Keratinocyte (primary cell): ENCODE data around the gene BABAM2. TPM values are rescaled to one million over a fixed set of nuclear protein-coding genes. Genes with fewer than 3 reads are reported as not detected.

Experiments
- DNase-seq: peaks from one replicate; pipeline ENCODE4 v3.0.0-alpha.2; 2011; ENCODE audit warnings: low read depth, missing footprints, low spot score
- FAIRE-seq: peaks from 2 replicates; lab custom pipeline; 2011; peaks lifted over from hg19 to GRCh38; lab: Jason Lieb, UNC
- H2AFZ ChIP-seq: 2 replicates; pipeline ENCODE4 v1.6.0; 2012; ENCODE audit warnings: low read length, control low read depth, inconsistent platforms; ENCODE audit not compliant: control insufficient read depth
- H3K27ac ChIP-seq: 2 replicates; pipeline ENCODE4 v1.5.1; 2011; ENCODE audit warnings: low read length; ENCODE audit not compliant: control insufficient read depth, insufficient read depth
- H3K27me3 ChIP-seq: 3 replicates; pipeline ENCODE4 v1.6.0; 2011; ENCODE audit warnings: low read length; ENCODE audit not compliant: control insufficient read depth, insufficient read depth; ENCODE audit errors: extremely low read depth
- H3K36me3 ChIP-seq, 2 experiments: 2 replicates in 1 of 2; 3 replicates in 1 of 2; pipeline ENCODE4 v1.5.1; 2011; ENCODE audit warnings: low read length in 2 of 2, mild to moderate bottlenecking in 1 of 2; ENCODE audit not compliant: control insufficient read depth in 2 of 2, insufficient read depth in 2 of 2; ENCODE audit errors: extremely low read depth in 1 of 2
- H3K4me1 ChIP-seq: 3 replicates; pipeline ENCODE4 v1.5.1; 2011; ENCODE audit warnings: low read length; ENCODE audit not compliant: control insufficient read depth, insufficient read depth; ENCODE audit errors: extremely low read depth
- H3K4me2 ChIP-seq: 3 replicates; pipeline ENCODE4 v1.6.0; 2011; ENCODE audit warnings: low read depth, low read length; ENCODE audit not compliant: control insufficient read depth, insufficient read depth; ENCODE audit errors: extremely low read depth
- H3K4me3 ChIP-seq, 3 experiments: fragments of 200-600 bp in 1 of 3; sonication (generic) in 1 of 3; 2 replicates in 2 of 3; 3 replicates in 1 of 3; pipeline ENCODE4 v1.5.1; 2011 to 2016; ENCODE audit warnings: low read length in 3 of 3, mild to moderate bottlenecking in 3 of 3, control low read depth in 2 of 3, inconsistent platforms in 1 of 3, low read depth in 1 of 3, mixed read lengths in 1 of 3, mixed run types in 1 of 3, moderate library complexity in 1 of 3; ENCODE audit not compliant: control insufficient read depth in 2 of 3, insufficient read depth in 2 of 3; ENCODE audit errors: extremely low read depth in 1 of 3
- H3K79me2 ChIP-seq: 2 replicates; pipeline ENCODE4 v1.6.0; 2012; ENCODE audit warnings: low read length; ENCODE audit not compliant: control insufficient read depth, insufficient read depth
- H3K9ac ChIP-seq: 3 replicates; pipeline ENCODE4 v1.6.0; 2011; ENCODE audit warnings: low read length; ENCODE audit not compliant: control insufficient read depth, insufficient read depth; ENCODE audit errors: extremely low read depth
- H3K9me1 ChIP-seq: 3 replicates; pipeline ENCODE4 v1.6.0; 2011; ENCODE audit warnings: low read length; ENCODE audit not compliant: control insufficient read depth, insufficient read depth; ENCODE audit errors: extremely low read depth
- H3K9me3 ChIP-seq: 2 replicates; pipeline ENCODE4 v1.5.1; 2012; ENCODE audit warnings: low read depth, low read length; ENCODE audit not compliant: control insufficient read depth
- H4K20me1 ChIP-seq: 3 replicates; pipeline ENCODE4 v1.6.0; 2011; ENCODE audit warnings: low read length; ENCODE audit not compliant: control insufficient read depth, insufficient read depth; ENCODE audit errors: extremely low read depth
- CTCF ChIP-seq, 3 experiments: IDR thresholded peaks in 1 of 3; conservative IDR thresholded peaks in 1 of 3; optimal IDR thresholded peaks in 1 of 3; 2 replicates in 2 of 3; 3 replicates in 1 of 3; pipeline versions ENCODE3 to v1.5.1; 2011; ENCODE audit warnings: low read length in 3 of 3, mild to moderate bottlenecking in 3 of 3, moderate library complexity in 2 of 3, control low read depth in 1 of 3, inconsistent platforms in 1 of 3; ENCODE audit not compliant: insufficient read depth in 2 of 3; ENCODE audit errors: extremely low read depth in 1 of 3
- EZH2 ChIP-seq: IDR thresholded peaks from one replicate; pipeline ENCODE4 v1.6.1; 2012; ENCODE audit warnings: inconsistent platforms, mild to moderate bottlenecking, low read length, moderate library complexity
- dilution Hi-C: fragments of 300-500 bp; cut with MboI; formaldehyde crosslinking; loops from one replicate; pipeline ENCODE4 v1.7.0; 2020; ENCODE audit warnings: low sequenced_read_pairs; ENCODE audit not compliant: extremely low pct_ligation_motif_present
- polyA plus RNA-seq, 5 experiments: library from polyadenylated mRNA; depleted of rRNA in 3 of 5; stranded (reverse) in 3 of 5; stranded (forward) in 1 of 5; unstranded in 1 of 5; fragments of >200 nt; gene quantifications; 1 replicate in 1 of 5; 2 replicates in 3 of 5; 3 replicates in 1 of 5; pipeline versions ENCODE4 v1.2.1 to v1.2.3, GENCODE V29; 2011 to 2012; ENCODE audit warnings: missing spikeins in 2 of 5, low read depth in 1 of 5, low replicate concordance in 1 of 5

Gene BABAM2
- polyA plus RNA-seq, 1 donor (not counting 4 experiments of a cell fraction or from before 2014, with no cell fraction given) = 29.8 TPM

GRCh38 chr2:28216331-28216730 lies 325.8 kb downstream of the BABAM2 start:
- Histone ChIP-seq H3K27me3 (no peaks in the 10 kb centered on the region), H2AFZ (no peak overlapping the region), H3K9me1 (no peaks in the 10 kb centered on the region), H3K4me1 (no peaks in the 10 kb centered on the region), H3K79me2 (no peaks in the 10 kb centered on the region), H3K4me2 (no peak overlapping the region), H3K9me3 (no peaks in the 10 kb centered on the region), H4K20me1 (no peaks in the 10 kb centered on the region), H3K4me3 (no peak overlapping the region), H3K36me3 (no peaks in the 10 kb centered on the region), H3K9ac (no peak overlapping the region), H3K27ac (no peak overlapping the region)
- FAIRE-seq = no peak
- dilution Hi-C loops = no loop called here
- TF ChIP-seq CTCF (optimal IDR thresholded peaks at IDR 0.05 in 1 of 3, IDR thresholded peaks at IDR 0.05 in 1 of 3, conservative IDR thresholded peaks at IDR 0.05 in 1 of 3; ENCODE audit: extremely low read depth in 1 of 3, insufficient read depth in 2 of 3, low read length in 3 of 3) (no peak), EZH2 (no peak)
- no peak for DNase-seq

- TF ChIP-seq CTCF (optimal IDR thresholded peaks at IDR 0.05 in 1 of 3, IDR thresholded peaks at IDR 0.05 in 1 of 3, conservative IDR thresholded peaks at IDR 0.05 in 1 of 3; ENCODE audit: extremely low read depth in 1 of 3, insufficient read depth in 2 of 3, low read length in 3 of 3) (no peak), EZH2 (no peak)
- FAIRE-seq = no peak
- H3K4me1 ChIP-seq = no peaks in the 10 kb centered on the region
- H3K36me3 ChIP-seq = no peaks in the 10 kb centered on the region
- no peak overlapping the region for H3K27ac ChIP-seq
- H3K27me3 ChIP-seq = no peaks in the 10 kb centered on the region
- no peaks in the 10 kb centered on the region for H4K20me1 ChIP-seq
- no peak overlapping the region for H3K4me2 ChIP-seq
- no peaks in the 10 kb centered on the region for H3K9me3 ChIP-seq
- H2AFZ ChIP-seq = no peak overlapping the region
- no peak overlapping the region for H3K9ac ChIP-seq
- no peaks in the 10 kb centered on the region for H3K79me2 ChIP-seq
- dilution Hi-C loops = no loop called here
- no peak overlapping the region for H3K4me3 ChIP-seq
- DNase-seq = no peak
- H3K9me1 ChIP-seq = no peaks in the 10 kb centered on the region
Observed at GRCh38 chr2:28217042-28217740, 326.7 kb downstream of the BABAM2 start.
